SIG-M5 treated with dmso at 0.1 percent for 504 hours (cell line): ENCODE data around the gene NUSAP1.
"Not testable (repeated sequence)": the region's sequence is repeated elsewhere in the genome, so short reads cannot be mapped to it uniquely, and the experiment has no call there.

Source experiments
- DNase-seq: peaks from one replicate; lab custom pipeline; 2025; ENCODE audit not compliant: unreplicated experiment; lab: John Stamatoyannopoulos, UW

The NUSAP1 gene, protein sequence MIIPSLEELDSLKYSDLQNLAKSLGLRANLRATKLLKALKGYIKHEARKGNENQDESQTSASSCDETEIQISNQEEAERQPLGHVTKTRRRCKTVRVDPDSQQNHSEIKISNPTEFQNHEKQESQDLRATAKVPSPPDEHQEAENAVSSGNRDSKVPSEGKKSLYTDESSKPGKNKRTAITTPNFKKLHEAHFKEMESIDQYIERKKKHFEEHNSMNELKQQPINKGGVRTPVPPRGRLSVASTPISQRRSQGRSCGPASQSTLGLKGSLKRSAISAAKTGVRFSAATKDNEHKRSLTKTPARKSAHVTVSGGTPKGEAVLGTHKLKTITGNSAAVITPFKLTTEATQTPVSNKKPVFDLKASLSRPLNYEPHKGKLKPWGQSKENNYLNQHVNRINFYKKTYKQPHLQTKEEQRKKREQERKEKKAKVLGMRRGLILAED

DNA sequence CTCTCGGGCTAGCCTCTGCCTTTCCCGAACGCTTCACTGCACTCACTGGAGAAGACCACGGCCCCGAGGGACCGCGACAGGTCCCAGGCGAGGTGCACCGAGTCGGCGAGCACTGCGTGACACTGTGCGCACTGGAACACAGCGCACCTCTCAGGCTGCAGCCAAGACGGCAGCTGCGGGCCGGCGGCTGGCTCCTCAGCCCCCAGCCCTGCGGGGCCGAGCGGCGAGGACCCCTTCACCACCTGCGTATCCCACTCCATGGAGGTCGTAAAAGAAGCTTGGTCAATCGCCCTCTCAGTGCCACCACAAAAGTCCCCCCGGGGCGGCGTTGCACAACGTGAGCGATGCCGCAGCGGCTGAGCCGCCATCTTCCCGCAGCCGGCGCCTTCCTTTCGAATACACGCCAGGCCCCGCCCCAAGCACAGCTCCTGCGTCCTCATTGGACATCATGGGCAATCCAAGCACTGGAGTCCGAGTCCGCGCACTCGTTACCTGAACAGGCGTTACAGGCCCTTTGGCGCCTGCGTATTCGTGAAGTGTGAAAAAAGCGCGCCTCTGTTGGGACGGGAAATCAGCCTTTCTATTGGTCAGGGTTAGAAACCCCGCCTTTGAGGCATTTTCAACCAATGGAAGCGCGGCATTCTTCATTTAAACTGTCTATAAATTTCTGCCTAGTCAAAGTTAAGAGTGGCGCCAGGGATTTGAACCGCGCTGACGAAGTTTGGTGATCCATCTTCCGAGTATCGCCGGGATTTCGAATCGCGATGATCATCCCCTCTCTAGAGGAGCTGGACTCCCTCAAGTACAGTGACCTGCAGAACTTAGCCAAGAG is at the start of gene NUSAP1, which contains the start of gene OIP5:
NUSAP1 (plus strand) TSS at position 688 of the 832 bp plus-strand sequence; CDS start at position 765, 77 bp downstream.
OIP5 (minus strand) TSS at position 398 of the 832 bp plus-strand sequence; CDS start at position 368, 30 bp downstream.
- peak; percentile 99 for DNase-seq

DNA sequence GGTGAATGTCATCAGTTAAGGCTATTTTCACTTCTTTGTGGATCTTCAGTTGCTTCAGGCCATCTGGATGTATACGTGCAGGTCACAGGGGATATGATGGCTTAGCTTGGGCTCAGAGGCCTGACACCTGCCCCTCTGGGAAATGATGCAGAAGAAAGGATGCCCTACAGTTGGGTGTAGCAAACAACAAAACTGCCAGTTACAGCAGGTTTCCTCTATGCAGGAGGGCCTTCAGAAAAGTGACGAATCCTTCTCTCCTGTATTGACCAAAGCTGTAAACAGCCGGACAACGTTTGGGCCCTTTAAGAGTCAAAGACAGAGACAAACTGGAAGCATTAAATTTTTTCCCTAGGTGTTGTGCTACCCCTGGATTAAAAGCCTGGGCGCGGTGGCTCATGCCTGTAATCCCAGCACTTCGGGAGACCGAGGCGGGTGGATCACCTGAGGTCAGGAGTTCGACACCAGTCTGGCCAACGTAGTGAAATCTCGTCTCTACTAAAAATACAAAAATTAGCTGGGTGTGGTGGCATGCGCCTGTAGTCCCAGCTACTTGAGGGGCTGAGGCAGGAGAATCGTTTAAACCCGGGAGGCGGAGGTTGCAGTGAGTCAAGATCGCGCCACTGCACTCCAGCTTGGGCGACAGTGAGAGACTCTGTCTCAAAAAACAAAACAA is 49.6 kb upstream of the NUSAP1 start:
- not testable (repeated sequence) for DNase-seq

DNA sequence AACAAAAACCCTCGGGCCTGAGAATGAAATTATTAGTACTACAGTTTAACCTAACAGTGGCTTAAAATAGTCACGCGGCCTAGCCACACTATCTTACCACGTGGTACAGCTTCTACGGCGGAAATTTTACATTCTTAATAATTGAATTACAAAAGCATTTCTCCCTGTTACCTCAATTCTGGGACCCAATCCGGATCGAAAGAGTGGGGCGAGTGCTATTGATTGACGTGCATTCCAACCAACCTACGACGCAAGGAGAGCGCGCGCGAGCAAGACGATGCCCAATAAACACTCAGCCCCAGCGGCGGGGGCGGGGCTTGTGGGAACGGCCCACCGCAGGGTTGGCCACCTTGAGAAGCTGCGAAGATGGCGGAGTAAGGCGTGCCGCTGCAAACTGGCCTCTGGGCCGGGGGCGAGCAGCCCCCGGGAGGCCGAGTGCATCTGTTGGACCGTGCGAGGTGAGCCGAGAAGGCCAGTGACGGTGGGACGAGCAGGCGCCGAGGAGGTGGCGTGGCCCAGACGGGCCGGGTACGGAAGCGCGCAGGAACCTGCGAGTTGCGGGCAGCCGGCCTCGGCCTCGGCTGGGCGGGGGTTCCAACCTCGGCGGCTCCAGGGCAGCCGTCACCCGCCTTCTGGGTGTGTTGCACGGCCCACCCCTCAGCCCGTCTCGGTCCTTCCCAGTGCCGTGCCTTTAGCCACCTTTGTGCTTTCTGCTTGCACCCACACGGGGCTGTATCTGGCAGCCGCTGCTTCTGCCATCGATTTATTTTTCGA is 48.8 kb upstream of the NUSAP1 start:
- peak; percentile 98 for DNase-seq

DNA sequence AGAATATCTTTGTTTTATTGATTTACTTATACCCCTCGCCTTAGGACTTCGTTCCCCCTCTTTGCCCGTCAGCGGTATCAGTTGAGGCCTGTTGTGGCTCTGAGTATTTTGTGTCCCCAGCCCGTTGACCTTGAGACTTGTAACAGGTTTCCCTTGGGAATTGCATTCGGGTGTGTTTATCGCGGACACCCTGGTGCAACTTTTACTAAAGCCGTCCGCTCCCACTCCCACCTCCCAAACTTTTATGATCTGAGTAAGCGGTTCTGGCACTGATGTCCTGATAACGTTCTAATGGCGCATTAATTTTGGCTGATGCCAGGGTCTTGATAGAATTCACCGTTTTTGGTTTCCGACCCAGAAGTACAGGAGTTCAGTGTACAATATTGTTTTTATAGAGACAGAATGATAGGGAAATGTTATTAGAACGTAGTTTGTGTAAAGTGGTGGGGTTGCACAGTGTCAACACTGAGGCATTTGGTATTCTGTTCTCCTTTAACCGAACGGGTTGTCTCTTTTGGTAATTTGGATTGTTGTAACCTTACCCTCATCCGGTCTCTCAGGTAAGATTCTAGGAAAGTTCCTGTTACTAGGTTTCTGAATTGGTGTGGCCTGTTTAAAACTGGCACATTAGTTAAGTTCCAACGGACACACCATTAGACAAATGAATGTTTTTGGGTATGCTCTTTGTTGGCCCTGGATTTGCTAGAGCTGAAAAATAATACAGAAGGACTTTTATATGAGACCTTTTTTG is 48.1 kb upstream of the NUSAP1 start:
- DNase-seq: no peak

DNA sequence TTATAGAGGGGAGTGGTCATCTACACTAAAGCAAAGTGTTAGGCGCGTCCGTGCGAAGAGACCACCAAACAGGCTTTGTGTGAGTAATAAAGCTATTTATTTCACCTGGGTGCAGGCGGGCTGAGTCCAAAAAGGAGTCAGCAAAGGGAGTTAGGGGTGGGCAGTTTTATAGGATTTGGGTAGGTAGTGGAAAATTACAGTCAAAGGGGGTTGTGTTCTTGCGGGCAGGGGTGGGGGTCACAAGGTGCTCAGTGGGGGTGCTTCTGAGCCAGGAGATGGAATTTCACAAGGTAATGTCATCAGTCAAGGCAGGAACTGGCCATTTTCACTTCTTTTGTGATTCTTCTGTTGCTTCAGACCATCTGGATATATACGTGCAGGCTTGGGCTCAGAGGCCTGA is 47.4 kb upstream of the NUSAP1 start:
- no peak for DNase-seq

DNA sequence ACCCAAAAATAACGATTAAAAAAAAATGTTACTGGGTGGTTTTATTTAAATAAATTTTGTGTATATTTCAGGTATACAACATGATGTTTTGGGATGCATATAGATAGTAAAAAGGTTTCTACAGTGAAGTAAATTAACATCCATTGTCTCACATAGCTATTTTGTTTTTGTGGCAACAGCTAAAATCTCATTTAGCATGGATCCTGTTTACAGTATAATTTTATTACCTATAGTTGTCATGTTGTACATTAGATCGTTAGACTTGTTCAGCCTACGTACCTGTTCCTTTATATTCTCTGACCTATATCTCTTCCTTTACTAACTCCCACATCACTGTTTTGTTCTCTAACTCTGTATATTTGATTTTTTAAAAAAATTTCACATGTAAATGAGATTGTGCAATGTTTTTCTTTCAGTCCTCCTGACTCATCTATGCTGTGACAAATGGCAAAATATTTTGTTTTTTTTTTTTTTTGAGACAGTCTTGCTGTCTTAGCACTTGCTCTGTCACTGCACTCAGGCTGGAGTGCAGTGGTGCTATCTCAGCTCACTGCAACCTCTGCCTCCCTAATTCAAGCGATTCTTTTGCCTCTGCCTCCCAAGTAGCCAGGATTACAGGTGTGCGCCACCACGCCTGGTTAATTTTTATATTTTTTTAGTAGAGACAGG is 45.9 kb upstream of the NUSAP1 start:
- peak; percentile 43 for DNase-seq

DNA sequence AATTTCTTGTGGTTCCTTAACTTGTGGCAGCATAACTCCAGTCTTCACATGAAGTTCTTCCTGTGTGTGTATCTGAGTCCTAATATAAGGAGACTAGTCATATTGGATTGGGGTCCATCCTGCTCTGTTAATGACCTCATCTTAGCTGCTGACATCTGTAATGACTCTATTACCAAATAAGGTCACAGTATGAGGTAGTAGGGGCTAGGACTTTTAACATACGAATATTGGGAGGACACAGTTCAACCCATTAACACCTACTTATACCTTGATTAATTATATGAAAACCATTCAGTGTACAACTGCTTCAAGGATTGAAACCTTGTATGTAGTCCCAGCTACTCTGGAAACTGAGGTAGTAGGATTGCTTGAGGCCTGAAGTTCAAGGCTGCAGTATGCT is 44.2 kb upstream of the NUSAP1 start:
- no peak for DNase-seq

DNA sequence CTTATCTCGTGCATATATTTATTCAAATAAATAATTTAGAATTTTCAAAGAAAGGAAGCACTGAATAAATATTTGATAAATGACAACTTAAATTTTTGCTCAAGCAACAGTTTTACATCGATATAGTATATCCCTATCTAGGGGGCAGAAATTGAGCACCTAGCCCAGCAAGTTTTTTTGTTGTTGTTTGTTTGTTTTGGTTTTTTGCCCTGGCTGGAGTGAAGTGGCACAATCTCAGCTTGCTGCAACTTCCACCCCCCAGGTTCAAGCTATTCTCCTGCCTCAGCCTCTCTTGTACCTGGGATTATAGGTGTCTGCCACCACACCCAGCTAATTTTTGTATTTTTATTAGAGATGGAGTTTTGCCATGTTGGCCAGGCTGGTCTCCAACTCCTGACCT is 42.7 kb upstream of the NUSAP1 start:
- no peak for DNase-seq

DNA sequence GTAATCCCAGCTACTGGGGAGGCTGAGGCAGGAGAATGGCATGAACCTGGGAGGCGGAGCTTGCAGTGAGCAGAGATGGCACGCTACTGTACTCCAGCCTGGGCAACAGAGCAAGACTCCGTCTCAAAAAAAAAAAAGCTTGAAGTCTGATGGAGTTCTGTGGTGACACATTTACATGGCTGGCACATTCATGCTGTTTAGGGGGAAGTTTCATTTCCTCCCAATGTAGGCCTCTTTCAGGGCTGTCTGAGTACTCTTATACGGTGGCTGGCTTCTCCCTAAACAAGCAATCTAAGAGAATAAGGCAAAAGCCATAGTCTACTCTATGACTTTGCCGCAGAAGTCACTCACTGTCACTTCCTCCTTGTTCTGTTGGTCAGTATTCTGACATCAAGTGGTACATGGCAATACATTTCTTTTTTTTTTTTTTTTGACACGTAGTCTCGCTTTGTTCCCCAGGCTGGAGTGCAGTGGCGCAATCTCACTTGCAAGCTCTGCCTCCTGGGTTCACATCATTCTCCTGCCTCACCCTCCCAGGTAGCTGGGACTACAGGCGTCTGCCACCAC is 41.5 kb upstream of the NUSAP1 start:
- peak; percentile 93 for DNase-seq

DNA sequence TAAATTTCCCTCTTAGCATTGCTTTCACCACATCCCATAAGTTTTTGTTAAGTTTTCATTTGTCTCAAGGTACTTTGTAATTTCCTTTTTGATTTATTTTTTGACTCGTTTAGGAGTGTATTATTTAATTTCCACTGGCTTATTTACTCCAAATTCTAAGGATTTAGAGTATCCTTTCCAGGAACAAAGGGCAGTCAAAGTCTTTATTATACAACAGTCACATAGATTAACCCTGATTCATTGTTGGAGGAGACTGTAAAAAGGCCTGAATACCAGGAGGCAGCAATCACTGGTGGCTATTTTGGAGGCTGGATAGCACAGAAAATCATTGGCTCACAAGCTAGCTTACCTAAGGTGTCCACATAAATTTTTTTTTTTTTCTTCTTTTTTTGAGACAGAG is 40.2 kb upstream of the NUSAP1 start:
- no peak for DNase-seq

DNA sequence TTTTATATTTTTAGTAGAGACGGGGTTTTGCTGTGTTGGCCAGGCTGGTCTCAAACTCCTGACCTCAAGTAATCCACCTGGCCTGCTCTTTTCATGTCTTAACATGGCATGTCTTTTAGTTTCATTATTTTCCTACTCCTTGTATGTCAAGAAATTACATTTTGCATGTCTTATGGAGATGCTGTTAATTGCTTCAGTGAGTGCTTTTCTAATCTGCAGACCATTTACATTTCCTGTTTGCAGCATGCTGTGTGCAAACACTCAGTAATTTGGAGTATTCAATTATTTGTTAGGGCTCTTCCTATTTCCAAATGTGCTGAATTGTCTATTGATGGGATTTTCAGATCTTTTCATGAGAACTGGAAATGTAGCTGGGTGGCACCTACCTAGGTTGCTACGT is 31.5 kb upstream of the NUSAP1 start:
- not testable (repeated sequence) for DNase-seq

DNA sequence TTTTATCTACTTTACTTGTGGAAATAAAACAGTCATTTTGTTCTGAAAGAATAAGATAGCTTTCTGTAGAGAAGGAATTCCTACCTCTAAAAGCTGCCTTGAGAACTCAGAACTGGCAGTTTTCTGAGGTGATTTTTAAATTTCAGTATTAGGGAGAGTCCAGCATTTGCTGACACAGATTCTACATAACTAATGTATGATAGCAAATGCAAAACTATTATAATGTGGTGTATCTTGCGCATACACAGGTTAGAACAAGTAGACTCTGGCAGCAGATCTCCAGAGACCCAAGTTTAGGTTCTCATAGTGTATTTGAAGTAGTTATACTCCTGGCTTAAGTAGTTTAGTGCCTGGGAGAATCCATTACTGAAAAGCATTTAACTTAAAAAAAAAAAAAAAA is 31.1 kb upstream of the NUSAP1 start:
- DNase-seq: no peak

DNA sequence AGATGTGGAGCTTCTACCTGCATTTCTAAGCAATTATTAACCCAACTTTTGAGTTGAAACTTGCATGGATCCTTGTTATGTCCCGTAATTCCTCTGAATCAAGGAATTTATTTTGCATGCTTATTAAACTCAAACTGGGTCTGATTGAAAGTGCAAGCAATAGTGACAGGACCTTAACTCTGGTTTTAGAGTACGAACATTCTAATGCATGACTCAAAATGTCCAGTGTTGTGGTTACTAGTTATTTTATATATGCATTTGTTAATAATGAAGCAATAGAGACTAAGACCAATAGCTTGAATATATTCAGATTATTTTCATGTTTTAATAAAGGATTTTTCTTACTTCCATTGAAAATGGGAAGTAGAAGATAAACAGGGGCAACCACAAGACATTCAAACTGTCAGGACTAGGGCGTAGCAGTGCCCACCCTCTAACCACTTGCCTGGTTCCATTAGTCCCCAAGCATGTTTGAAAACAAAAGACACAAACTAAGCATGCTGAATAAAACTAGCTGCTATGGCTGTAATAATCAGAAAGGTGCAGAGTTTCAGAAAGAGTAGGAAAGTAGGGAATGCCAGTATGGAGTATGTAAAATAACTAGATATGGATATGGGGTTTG is 28.4 kb upstream of the NUSAP1 start:
- no peak for DNase-seq

DNA sequence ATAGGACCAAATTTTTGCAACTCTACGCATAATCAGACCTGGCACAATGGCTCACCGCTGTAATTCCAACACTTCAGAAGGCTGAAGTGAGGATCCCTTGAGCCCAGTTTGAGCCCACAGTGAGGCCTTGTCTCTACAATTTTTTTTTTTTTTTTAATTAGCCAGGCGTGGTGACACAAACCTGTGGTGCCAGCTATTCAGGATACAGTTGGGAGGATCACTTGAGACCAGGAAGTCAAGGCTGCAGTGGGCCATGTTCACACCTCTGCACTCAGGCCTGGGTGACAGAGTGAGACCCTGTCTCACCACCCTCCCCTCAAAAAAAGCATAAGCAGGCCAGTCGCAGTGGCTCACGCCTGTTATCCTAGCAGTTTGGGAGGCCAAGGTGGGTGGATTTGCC is 25.0 kb upstream of the NUSAP1 start:
- no peak for DNase-seq

DNA sequence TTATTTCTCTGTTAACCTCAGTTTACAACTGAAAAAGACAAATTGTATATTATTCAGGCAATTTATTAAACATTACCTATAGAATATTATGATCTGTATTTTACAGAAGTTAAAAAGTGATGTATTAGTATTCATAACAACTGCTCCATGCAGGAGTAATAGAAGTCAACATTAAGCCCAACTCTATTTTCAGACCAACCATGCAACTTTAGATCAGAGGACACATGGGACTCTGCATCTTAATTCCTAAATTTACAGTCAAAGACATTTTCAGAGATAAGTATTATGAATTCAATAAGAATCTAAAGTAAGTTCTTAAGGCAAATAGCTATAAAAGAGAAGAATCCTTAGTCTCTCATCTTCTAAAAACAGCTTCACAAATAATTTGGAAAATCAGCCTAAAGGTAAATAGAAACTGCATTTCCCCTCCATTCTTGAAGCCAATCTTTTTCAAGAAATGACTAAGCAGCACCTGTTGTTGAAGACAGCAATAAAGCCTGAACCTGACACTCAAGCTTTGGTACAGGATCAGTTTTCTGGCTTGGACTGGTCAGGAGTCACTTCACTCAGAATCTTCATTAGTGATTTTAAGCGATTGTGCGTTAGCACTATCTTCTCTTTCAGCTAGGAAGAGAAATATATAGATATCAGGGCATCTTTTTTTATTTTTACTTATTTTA is 23.3 kb upstream of the NUSAP1 start:
- DNase-seq: no peak

DNA sequence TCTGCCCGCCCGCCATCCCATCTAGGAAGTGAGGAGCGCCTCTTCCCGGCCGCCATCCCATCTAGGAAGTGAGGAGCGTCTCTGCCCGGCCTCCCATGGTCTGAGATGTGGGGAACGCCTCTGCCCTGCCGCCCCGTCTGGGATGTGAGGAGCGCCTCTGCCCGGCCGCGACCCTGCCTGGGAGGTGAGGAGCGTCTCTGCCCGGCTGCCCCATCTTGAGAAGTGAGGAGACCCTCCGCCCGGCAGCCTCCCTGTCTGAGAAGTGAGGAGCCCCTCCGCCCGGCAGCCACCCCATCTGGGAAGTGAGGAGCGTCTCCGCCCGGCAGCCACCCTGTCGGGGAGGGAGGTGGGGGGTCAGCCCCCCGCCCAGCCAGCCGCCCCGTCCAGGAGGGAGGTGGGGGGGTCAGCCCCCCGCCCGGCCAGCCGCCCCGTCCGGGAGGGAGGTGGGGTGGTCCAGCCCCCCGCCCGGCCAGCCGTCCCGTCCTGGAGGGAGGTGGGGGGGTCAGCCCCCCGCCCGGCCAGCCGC is 11.8 kb upstream of the NUSAP1 start:
- DNase-seq: not testable (repeated sequence)

DNA sequence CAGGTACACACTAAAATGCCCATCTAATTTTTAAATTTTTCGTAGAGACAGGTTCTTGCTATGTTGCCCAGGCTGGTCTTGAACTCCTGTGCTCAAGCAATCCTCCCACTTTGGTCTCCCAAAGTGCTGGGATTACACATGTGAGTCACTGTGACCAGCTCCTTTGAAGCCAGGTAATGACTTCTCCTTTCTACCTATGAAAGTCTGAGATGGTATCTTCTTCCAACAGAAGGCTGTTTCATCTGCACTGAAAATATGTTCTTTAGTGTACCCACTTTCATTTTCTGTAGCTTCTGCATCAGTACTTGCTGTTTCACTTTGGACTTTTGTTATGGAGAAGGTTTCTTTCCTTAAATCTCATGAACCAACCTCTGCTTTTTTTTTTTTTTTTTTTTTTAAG is 9.1 kb upstream of the NUSAP1 start:
- DNase-seq: no peak

DNA sequence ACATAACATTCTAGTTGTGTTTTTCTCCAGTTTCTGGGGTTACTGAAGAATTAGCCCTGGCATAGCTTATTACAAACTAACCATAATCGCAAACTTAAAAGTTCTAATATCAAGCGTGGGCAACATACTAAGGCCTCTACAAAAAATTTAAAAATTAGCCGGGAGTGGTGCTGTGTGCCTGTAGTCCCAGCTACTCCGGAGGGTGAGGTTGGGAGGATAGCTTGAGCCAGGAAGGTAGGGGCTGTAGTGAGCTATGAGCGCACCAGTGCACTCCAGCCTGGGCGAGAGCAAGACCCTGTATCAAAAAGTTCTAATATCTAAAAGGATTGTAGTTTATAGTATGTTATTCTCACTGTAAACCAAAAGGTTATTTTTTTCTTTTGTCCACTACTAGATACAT is 1.4 kb upstream of the NUSAP1 start:
- DNase-seq: no peak
